Measurements from ENCODE around the gene AQP1.

AQP1 gene

DNA sequence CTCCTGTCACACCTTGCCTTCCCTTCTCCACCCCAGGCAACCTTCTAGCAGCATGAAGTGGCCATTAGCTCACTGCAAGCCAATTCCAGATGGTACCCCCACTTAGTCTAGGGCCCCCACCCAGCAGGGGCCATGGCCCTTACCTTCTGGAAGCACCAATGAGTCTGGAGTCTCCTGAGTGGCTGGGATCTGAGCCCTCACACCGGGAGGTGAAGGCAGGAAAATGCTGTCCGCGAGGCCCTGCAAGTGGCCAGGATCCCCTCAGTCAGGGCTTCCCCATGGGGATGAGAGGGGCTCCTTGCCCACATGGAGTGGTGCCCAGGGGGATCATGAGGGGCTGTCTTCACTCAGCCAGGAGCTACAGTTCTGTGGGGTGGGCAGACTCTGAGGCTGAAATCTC, 4.6 kb downstream of the AQP1 start:
- no peak overlapping the region for H3K4me3 ChIP-seq (ENCODE audit: low read length)
- DNase-seq (ENCODE audit: low read depth, low spot score): no peak

DNA sequence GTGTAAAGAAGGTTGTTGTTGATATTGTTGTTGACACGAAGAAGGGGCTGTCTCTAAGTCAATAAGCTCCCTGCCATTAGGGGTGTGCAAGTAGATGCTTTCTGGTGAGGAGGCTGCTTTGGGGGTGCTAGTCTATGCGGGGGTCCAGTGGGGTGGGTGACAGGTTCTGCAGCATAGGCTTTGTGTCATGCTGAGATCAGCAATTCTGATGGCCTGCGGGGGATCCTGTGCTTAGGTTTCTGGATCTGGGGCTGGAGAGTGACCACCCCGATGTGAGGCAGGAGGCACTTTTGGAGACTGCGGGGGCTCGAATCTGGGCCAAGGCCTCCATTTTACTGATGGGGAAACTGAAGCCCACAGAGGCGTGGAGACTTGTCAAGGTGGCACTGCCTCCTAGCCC, 5.1 kb downstream of the AQP1 start:
- no peak overlapping the region for H3K4me3 ChIP-seq (ENCODE audit: low read length)
- DNase-seq (ENCODE audit: low read depth, low spot score): no peak

DNA sequence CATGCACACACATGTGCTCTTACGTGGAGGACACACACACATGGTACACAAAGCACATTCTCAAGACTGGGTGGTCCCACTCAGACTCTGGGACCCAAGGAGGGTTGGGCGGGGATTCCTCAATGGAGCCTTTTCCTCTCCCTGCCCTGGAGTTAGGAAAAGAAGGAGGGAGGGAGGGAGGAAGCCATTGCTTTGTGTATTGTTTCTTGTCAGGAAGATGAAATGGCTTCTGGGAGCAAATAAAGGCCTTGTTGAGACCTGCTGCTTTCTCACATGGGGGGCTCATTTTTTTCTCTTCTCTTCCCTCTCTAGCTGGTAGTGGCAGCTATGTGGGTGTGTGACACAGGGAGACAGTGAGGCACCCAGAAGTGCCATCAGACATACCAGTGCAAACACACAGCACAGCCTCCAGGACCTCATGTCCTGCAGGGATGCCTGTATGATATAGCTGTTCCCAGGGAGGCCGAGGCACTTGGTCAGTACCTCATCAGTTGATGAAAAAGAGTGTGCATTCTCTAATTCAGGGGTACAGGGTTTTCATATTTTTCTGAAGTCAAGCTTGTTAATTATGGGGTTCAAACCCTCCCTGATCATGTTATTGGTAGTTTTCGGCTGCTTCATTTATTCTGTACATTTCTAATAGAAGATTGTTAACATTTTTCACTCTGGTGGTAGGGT, 5.7 kb downstream of the AQP1 start:
- no peak for DNase-seq (ENCODE audit: low read depth, low spot score)
- no peak overlapping the region for H3K4me3 ChIP-seq (ENCODE audit: low read length)

DNA sequence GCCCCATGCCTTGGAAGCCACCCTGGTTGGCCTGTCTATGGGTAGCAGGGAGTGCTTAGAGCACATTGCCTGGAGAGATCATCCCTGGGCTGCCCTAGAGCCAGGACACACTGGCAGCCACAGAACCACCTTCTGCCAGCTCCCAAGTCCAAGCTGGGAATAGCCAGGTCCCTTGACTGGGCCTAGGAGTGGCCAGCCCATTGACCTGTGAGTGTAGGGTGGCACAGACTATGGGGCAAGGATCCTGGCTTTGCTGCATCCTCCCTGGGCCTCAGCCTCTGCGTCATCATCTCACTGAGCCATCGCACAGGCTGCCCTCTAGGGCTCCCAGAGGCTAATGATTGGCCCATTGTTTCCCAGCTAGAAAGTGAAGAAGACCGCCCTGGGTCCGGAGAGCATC, 7.0 kb downstream of the AQP1 start:
- DNase-seq (ENCODE audit: low read depth, low spot score): no peak
- no peak overlapping the region for H3K4me3 ChIP-seq (ENCODE audit: low read length)

DNA sequence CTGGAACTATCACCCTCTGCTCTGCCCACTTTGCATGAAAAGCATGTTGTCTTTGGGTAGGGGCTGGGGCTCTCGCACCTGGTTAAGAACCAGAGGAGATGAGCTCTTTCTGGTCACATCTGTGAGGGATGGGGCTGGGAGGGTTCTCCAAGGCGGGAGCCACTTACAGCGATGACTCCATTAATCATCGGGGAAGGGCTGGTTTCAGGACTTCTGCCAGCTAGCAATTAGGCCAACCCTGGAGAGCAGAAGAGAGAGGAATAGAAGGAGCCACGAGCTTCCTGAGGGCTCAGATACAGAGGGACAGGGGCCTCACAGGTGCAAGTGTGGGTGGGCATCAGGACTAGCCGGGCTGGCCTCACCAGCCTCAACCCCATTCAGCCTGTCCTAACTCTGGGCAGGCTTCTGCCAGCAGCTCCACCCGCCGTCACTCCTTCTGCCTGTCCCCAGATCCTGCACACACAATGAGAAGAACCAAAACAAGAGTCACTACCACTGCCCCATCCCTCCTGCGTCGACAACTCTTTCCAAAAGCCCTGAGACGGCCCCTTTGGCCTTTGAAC, 8.4 kb downstream of the AQP1 start:
- DNase-seq (ENCODE audit: low read depth, low spot score): no peak
- H3K4me3 ChIP-seq (ENCODE audit: low read length): no peak overlapping the region

DNA sequence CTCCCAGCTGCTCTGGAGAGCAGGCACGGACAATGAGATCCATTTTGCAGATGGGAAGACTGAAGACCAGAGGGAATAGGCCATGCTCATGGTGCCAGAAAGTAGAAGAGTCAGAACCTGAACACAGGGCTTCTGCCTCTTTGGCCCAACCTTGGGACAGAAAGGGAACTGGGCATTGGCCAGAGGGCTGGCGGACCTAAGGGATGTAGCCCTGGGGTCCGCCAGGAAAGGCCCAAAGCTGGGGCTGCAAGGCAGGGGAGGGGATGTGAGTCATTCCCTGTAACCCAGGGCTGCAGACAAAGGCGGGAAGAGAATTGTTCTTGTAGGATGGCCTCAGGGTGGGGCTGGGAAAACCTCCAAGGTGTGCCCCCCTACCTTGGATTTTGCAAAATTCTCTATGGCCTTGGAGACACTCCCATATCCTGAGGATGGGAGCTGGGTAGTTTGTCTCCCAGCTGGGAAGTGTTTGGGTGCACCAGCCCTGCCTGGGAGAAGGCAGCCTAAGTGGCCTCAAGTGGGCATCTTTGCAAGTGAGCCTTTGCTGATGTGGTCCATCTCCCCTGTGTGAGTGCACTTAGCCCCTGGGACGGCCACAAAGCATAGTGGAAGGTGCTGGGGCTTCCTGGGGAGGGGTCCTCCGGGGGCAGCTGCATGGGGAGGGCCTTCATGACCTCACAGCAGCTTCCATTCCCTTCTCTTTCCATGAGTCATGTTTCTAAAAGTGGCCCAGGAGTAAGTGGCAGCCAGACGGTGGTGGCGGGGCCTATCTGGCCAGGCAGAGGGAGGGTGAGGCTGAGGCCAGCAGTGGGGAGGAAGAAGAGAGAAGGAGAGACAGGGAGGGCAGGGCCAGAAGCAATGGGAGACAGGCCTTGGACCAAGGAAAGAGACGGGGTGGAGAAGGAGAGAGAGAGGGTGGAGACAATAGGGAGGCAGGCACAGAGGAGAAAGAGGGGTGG, 9.2 kb downstream of the AQP1 start:
- DNase-seq (ENCODE audit: low read depth, low spot score): no peak
- no peak overlapping the region for H3K4me3 ChIP-seq (ENCODE audit: low read length)

DNA sequence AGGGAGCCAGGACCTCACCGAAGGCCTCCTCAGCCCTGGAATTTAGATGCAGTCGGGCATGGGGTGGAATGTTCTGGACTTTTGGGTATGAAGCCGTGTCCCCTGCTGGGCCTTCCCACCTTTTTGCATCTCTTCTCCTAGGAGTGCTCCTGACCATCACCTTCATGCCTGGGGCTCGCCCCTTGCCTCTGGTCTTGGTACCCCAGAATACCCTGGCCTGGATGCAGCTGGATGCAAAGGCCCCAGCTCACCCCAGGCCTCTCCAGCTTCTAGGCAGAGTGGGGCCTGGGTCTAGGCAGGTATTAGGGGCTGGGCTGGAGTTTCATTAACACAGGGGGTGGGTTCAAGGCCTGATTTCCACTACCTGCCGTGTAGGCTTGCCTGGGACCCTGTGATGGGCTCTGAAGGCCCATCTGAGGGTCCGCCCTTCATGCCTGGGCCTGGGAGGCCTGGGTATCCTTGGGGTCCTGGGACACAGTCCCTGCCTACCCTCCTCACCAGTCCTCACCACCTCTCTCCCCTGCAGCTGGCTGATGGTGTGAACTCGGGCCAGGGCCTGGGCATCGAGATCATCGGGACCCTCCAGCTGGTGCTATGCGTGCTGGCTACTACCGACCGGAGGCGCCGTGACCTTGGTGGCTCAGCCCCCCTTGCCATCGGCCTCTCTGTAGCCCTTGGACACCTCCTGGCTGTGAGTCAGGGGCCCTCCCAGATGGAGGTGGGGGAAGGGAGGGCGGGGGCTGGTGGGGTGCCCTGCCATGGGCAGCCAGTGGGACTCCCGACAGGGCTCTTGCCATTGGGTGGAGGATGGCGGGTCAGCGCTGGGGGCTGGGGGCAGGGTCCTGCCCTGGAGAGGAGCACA, 10.1 kb downstream of the AQP1 start:
- DNase-seq (ENCODE audit: low read depth, low spot score): no peak
- H3K4me3 ChIP-seq (ENCODE audit: low read length): no peak overlapping the region

DNA sequence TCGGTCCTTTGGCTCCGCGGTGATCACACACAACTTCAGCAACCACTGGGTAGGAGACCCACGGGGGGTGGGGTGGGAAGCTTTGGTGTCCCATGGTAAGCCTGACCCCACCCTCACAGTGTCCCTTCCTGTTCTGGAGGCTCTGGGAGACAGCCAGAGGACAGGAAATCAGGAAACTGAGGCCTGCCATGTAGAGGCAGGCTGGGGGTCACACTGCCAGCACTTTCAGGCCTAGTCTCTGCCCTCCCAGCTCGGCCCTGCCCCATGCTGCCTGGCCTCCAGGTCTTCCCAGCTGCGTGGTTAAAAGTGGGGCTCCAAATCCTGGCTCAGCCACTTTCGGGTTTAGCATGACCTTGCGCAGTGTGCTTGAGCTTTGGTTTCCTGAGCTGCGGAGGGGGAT, 10.9 kb downstream of the AQP1 start:
- DNase-seq (ENCODE audit: low read depth, low spot score): no peak
- H3K4me3 ChIP-seq (ENCODE audit: low read length): no peak overlapping the region

DNA sequence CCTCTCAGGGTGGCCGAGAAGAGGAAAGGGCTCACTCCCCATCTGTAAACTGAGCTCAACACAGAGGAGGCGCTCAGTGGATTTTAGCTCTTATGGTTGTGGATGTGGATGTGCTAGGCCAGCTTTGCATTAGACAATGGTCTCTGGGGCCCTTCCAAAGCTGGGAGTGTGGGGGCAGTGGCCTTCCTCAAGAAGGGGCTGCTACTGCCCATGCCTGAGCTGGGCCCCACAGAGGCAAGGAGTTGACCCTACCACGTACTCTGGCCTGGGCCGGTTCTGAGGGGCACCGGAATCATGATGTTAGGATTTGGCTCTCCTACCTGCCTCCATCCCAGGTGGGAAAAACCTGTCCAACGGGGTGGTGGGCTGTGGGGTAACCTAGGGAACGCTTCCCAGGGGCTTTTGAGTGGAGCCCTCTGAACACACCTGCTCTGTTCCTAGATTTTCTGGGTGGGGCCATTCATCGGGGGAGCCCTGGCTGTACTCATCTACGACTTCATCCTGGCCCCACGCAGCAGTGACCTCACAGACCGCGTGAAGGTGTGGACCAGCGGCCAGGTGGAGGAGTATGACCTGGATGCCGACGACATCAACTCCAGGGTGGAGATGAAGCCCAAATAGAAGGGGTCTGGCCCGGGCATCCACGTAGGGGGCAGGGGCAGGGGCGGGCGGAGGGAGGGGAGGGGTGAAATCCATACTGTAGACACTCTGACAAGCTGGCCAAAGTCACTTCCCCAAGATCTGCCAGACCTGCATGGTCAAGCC, 11.5 kb downstream of the AQP1 start:
- H3K4me3 ChIP-seq (ENCODE audit: low read length): no peak overlapping the region
- no peak for DNase-seq (ENCODE audit: low read depth, low spot score)

DNA sequence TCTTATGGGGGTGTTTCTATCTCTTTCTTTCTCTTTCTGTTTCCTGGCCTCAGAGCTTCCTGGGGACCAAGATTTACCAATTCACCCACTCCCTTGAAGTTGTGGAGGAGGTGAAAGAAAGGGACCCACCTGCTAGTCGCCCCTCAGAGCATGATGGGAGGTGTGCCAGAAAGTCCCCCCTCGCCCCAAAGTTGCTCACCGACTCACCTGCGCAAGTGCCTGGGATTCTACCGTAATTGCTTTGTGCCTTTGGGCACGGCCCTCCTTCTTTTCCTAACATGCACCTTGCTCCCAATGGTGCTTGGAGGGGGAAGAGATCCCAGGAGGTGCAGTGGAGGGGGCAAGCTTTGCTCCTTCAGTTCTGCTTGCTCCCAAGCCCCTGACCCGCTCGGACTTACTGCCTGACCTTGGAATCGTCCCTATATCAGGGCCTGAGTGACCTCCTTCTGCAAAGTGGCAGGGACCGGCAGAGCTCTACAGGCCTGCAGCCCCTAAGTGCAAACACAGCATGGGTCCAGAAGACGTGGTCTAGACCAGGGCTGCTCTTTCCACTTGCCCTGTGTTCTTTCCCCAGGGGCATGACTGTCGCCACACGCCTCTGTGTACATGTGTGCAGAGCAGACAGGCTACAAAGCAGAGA, 12.2 kb downstream of the AQP1 start:
- no peak for DNase-seq (ENCODE audit: low read depth, low spot score)
- H3K4me3 ChIP-seq (ENCODE audit: low read length): no peak overlapping the region

DNA sequence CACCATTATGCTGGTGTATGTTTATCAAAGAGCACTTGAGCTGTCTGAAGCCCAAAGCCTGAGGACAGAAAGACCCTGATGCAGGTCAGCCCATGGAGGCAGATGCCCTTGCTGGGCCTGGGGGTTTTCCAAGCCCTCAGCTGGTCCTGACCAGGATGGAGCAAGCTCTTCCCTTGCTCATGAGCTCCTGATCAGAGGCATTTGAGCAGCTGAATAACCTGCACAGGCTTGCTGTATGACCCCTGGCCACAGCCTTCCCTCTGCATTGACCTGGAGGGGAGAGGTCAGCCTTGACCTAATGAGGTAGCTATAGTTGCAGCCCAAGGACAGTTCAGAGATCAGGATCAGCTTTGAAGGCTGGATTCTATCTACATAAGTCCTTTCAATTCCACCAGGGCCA, 13.0 kb downstream of the AQP1 start:
- H3K4me3 ChIP-seq (ENCODE audit: low read length): no peak overlapping the region
- DNase-seq (ENCODE audit: low read depth, low spot score): no peak

DNA sequence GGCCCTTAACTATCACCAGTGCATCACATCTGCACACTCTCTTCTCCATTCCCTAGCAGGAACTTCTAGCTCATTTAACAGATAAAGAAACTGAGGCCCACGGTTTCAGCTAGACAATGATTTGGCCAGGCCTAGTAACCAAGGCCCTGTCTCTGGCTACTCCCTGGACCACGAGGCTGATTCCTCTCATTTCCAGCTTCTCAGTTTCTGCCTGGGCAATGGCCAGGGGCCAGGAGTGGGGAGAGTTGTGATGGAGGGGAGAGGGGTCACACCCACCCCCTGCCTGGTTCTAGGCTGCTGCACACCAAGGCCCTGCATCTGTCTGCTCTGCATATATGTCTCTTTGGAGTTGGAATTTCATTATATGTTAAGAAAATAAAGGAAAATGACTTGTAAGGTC, 13.5 kb downstream of the AQP1 start:
- DNase-seq (ENCODE audit: low read depth, low spot score): no peak

DNA sequence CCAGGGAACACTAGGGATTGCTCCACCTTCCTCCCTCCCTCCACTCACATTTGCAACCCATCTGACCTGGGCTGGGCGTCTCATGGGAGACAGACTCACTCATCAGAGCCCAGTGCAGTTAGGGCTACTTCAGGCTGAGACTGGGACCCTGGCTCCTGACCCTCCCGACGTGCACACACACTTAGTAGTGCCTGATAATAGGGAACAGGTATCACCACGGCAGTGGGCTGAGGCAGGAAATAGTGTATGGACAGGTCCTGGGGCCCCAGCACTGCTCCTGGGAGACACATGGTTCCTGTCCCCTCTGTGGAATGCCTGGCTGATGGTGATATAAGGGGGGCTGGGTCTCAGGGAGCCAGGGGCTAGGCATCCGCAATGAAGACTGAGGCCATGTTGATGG, 14.3 kb downstream of the AQP1 start:
- no peak for DNase-seq (ENCODE audit: low read depth, low spot score)
- H3K4me3 ChIP-seq (ENCODE audit: low read length): no peak overlapping the region

More for the DNA sequence above, 13.5 kb downstream of the AQP1 start:
- H3K4me3 ChIP-seq (ENCODE audit: low read length): no peak overlapping the region

DNA sequence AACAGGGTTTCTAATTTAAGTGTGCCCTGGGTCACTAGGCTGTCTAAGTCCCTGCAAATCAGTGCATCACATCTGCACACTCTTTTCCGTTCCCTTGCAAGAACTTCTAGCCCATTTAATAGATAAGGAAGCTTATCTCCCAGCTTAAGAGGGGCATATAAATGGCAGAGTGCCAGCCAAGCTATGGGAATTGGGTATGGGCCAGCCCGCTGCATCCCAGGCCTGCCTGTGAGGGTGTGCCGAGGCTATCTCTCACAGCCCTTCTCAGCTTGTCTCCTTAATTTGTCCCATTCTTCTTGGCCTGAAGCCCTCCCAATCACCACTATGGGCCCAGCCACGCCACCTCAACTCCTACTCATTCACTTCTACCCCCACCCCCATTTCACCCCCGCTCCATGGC, 14.7 kb downstream of the AQP1 start:
- H3K4me3 ChIP-seq (ENCODE audit: low read length): no peak overlapping the region
- no peak for DNase-seq (ENCODE audit: low read depth, low spot score)

DNA sequence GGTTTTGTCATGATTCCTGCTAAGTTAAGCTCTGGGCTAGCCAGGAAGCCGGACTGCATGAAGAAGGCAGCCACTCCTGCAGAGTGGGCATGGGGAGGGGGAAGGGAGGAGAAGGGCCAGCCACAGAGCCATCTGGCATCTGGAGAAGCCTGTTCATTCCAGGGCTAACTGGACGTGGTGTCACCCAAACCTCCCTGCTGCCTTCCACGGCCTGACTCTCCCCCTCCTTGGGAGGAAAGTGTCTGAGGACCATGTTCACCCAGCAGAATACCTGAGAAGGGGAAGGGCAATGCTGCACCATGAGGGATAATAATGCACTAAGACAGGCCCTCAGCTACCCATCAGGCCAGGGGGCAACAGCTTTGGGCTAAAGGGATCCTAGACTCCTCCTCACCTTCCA, 15.4 kb downstream of the AQP1 start:
- no peak overlapping the region for H3K4me3 ChIP-seq (ENCODE audit: low read length)
- no peak for DNase-seq (ENCODE audit: low read depth, low spot score)

DNA sequence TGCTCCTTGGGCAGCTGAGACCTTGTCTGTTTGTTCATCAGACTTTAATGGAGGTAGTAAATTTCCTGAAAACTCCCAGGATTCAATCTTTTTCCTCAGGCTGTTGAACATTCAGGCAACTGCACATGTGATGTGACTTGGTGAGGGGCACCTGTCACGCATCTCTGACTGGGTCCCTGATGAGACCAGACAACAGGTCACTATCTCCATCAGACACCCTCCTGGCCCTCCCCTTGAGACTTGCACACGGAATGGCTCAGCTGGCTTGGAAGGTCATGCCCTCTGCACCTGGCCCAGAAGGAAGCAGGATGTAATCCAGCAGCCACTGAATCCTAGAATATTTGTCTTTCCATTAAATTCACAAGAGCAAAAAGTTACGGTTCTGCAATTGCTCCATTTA, 15.9 kb downstream of the AQP1 start:
- no peak for DNase-seq (ENCODE audit: low read depth, low spot score)

DNA sequence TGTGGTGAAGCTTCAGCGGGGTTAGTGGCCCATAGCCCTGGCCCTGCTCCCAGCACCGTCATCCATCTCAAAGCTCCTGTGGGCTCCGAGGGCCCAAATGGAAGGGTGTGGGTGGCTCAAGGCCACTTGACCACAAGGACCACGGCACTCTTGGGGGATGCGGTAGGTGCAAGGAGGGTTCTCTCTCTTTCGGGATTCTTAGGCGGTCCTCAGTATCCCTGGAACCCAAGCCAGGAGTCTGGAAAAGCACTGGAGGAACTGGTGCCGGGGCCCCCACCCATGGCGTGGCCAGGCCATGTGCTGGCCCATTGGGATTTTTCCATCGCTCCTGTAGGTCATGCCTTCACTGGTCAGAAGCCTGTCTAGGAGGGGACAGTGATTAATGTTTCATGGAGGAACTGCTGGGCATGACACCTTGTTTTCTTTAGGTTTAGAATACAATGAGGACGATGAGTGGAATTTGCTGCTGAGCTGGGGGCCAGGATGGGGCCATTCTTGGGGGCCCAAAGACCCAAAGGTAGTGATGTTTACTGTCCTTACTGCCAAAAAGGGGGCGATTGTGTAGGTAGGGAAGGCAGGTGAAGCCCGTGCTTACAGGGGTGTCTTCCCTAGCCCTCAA, 16.7 kb downstream of the AQP1 start:
- no peak for DNase-seq (ENCODE audit: low read depth, low spot score)

More for the DNA sequence above, 15.9 kb downstream of the AQP1 start:
- H3K4me3 ChIP-seq (ENCODE audit: low read length): no peak overlapping the region

DNA sequence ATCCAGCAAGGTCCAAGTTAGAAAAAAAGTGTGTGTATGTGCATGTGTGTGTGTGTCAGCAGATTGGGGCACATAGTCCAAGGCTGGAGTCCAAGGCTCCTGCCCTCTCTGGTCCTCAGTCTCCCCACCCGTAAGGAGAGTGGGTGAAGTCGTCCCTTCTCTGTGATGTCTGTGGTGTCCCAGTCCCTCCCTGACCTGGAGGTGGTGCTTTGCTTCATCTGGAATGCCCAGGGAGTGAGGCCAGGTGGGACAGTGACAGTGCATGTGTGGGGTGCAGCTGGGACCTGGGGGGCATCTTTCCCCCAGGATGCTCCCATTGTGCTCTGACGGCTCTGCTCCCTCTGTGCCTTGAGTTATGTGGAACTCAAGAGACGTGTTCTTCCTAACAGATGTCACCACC, 18.0 kb downstream of the AQP1 start:
- DNase-seq (ENCODE audit: low read depth, low spot score): no peak
- H3K4me3 ChIP-seq (ENCODE audit: low read length): no peak overlapping the region

More for the DNA sequence above, 16.7 kb downstream of the AQP1 start:
- no peak overlapping the region for H3K4me3 ChIP-seq (ENCODE audit: low read length)
